Measurements from ENCODE around the gene DEFB128.

- TF ChIP-seq CTCF (conservative IDR thresholded peaks at IDR 0.05) (no peak), EZH2 (IDR thresholded peaks at IDR 0.05; ENCODE audit: low read depth) (no peak)
Observed at GRCh38 chr20:237489-237888, 48.0 kb upstream of the DEFB128 start.

Measured in PC-9 (cell line).